ENCODE data around the gene HBA2. TPM values are rescaled to one million over a fixed set of nuclear protein-coding genes. Genes with fewer than 3 reads are reported as not detected.
"Not testable (repeated sequence)": the region's sequence is repeated elsewhere in the genome, so short reads cannot be mapped to it uniquely, and the experiment has no call there.

The HBA2 gene
- total and polyA plus RNA-seq, 9 of the 15 experiments (the other 6 are each of a cell fraction or from before 2014, with no cell fraction given), result 40.4 to 853 (median 286) TPM

DNA sequence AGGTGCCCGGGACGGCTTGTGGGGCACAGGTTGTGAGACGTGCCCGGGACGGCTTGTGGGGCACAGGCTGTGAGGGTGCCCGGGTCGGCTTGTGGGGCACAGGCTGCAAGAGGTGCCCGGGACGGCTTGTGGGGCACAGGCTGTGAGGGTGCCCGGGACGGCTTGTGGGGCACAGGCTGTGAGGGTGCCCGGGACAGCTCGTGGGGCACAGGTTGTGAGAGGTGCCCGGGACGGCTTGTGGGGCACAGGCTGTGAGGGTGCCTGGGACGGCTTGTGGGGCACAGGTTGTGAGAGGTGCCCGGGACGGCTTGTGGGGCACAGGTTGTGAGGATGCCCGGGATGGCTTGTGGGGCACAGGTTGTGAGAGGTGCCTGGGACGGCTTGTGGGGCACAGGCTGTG, 12.4 kb upstream of the HBA2 start:
- H3K79me2 ChIP-seq (ENCODE audit: control insufficient read depth, insufficient read depth, low read length); DNase-seq (ENCODE audit: extremely low read depth in 1 of 4, low spot score in 3 of 4); H3K4me3 ChIP-seq; ATAC-seq; intact Hi-C loops (cut with micrococcal nuclease); in situ Hi-C loops (cut with MboI); H3K4me2 ChIP-seq (ENCODE audit: insufficient read depth, low read length); FAIRE-seq; H3K36me3 ChIP-seq (ENCODE audit: control insufficient read depth, insufficient read depth, low read length); BruUV-seq (replicated peaks); H3K9me1 ChIP-seq (ENCODE audit: control insufficient read depth, insufficient read depth, low read length); H2AFZ ChIP-seq (ENCODE audit: low read depth, low read length); CTCF ChIA-PET (ENCODE audit: low intra/inter-chr PET ratio); H3K27ac ChIP-seq (ENCODE audit: extremely low read depth, low read depth, low read length); H4K20me1 ChIP-seq (replicated peaks; ENCODE audit: control insufficient read depth, insufficient read depth, low read length); H3K9ac ChIP-seq (ENCODE audit: insufficient read depth in 1 of 2, low read depth in 2 of 2, low read length in 2 of 2); H3K9me3 ChIP-seq (replicated peaks; ENCODE audit: control insufficient read depth, insufficient read depth, low read depth, low read length); H3K27me3 ChIP-seq (ENCODE audit: control insufficient read depth in 2 of 2, insufficient read depth in 2 of 2, low read length in 2 of 2): not testable (repeated sequence)
- peaks cover 0 to 39% of the 10 kb centered on the region in 2 experiments; a peak in 4 of 5 replicates for H3K4me1 ChIP-seq (replicated peaks in 1 of 2; ENCODE audit: control insufficient read depth in 2 of 2, insufficient read depth in 2 of 2, low read length in 2 of 2)
- TF ChIP-seq HNRNPL (IDR thresholded peaks at IDR 0.05; ENCODE audit: low read depth, low read length) (peak; percentile 57; the same call in 1 of the 2 replicates), RBFOX2 (IDR thresholded peaks at IDR 0.05; ENCODE audit: low read depth, low read length) (0 out of 2 replicates have a peak, but pooled peaks have one; percentile 14)
- POLR2A ChIA-PET, result interaction anchor here (0.6 kb wide), 1 partner anchor 12 kb away, joined by 3 read pairs; no protein-coding TSS in a partner anchor
- 21% methylated on average over 15 of the region's 20 CpGs for WGBS (ENCODE audit: insufficient coverage, low coverage, missing lambda C conversion rate)

DNA sequence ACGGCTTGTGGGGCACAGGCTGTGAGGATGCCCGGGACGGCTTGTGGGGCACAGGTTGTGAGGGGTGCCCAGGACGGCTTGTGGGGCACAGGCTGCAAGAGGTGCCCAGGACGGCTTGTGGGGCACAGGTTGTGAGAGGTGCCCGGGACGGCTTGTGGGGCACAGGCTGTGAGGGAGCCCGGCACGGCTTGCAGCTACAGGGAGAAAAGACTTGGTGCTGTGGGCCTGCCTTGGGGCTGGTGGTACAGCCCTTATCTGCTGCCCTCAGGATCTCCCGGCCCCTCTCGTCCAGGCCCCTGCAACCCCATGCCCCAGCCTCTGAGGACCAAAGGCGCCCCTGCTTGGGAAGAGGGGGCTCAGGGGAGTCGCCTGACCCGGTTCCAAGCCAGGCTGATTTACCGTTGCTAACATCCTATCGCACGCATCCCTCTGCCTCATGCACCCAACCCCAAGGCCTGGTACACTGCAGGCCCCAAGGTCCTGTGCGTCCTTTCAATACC, 11.9 kb upstream of the HBA2 start:
- Histone ChIP-seq H3K9me3 (replicated peaks; ENCODE audit: control insufficient read depth, insufficient read depth, low read depth, low read length) (no peaks in the 10 kb centered on the region), H3K4me1 (replicated peaks in 1 of 2; ENCODE audit: control insufficient read depth in 2 of 2, insufficient read depth in 2 of 2, low read length in 2 of 2) (peaks cover 0 to 44% of the 10 kb centered on the region in 2 experiments; a peak in 4 of 5 replicates), H3K79me2 (ENCODE audit: control insufficient read depth, insufficient read depth, low read length) (no peaks in the 10 kb centered on the region), H3K27ac (ENCODE audit: extremely low read depth, low read depth, low read length) (no peak overlapping the region), H4K20me1 (replicated peaks; ENCODE audit: control insufficient read depth, insufficient read depth, low read length) (no peaks in the 10 kb centered on the region), H2AFZ (ENCODE audit: low read depth, low read length) (no peak overlapping the region), H3K9ac (ENCODE audit: insufficient read depth in 1 of 2, low read depth in 2 of 2, low read length in 2 of 2) (peak overlapping the region in 1 of 2 experiments; percentile 14; a peak in 1 of 4 replicates), H3K4me3 (no peak overlapping the region), H3K4me2 (ENCODE audit: insufficient read depth, low read length) (no peak overlapping the region), H3K36me3 (ENCODE audit: control insufficient read depth, insufficient read depth, low read length) (no peaks in the 10 kb centered on the region), H3K27me3 (ENCODE audit: control insufficient read depth in 2 of 2, insufficient read depth in 2 of 2, low read length in 2 of 2) (no peaks in the 10 kb centered on the region), H3K9me1 (ENCODE audit: control insufficient read depth, insufficient read depth, low read length) (no peaks in the 10 kb centered on the region)
- POLR2A ChIA-PET, result no interaction called here
- BruUV-seq (replicated peaks), result no TSS peak
- no peak for DNase-seq (ENCODE audit: extremely low read depth in 1 of 4, low spot score in 3 of 4)
- CTCF ChIA-PET (ENCODE audit: low intra/inter-chr PET ratio), result no interaction called here
- no peak for FAIRE-seq
- WGBS (ENCODE audit: insufficient coverage, low coverage, missing lambda C conversion rate), result 49% methylated on average over 17 of the region's 18 CpGs
- intact Hi-C loops (cut with micrococcal nuclease), result no loop called here
- no peak for TF ChIP-seq LEF1 (IDR thresholded peaks at IDR 0.05)
- TF ChIP-seq PPARD (CRISPR knock-in tag; IDR thresholded peaks at IDR 0.05), result no peak
- no peak for TF ChIP-seq CCNT2 (IDR thresholded peaks at IDR 0.05; ENCODE audit: borderline replicate concordance, extremely low read depth, insufficient read length, low read depth, low read length)
- TF ChIP-seq PHF21A (IDR thresholded peaks at IDR 0.05; ENCODE audit: borderline replicate concordance, low read depth), result no peak
- ATAC-seq, result no peak
- in situ Hi-C loops (cut with MboI), result no loop called here
